Measurements from ENCODE around the gene KCNJ9. TPM values are rescaled to one million over a fixed set of nuclear protein-coding genes. Genes with fewer than 3 reads are reported as not detected.

KCNJ9 gene
- total RNA-seq, 6 experiments from 2014 or later = not detected

DNA sequence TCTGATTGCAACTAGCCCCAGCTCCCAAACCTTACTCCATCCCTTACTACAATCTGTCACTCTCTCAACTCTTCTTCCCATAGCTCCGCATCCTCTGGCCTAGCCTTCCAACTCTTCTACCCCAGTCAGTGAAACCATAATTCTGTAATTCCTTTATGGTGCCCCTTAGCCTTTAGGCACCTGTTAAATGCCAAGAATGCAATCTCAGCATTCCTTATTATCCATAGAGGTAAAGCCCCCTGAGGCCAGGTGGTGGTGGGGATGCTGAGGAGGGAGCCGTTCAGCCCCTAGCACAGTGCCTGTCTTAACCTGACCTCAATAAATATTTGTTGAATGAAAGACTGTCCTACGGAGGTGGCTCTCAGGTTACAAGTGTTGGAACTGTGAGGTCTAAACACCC is 48.2 kb downstream of the KCNJ9 start:
- Mint-ChIP-seq H3K27me3 (ENCODE audit: insufficient read depth) (peaks cover 33% of the 10 kb centered on the region), H3K9me3 (no peaks in the 10 kb centered on the region), H3K4me1 (ENCODE audit: low read depth) (peaks cover 36% of the 10 kb centered on the region), H3K27ac (no peak overlapping the region), H3K4me3 (no peak overlapping the region), H3K36me3 (ENCODE audit: low read depth) (no peaks in the 10 kb centered on the region)
- no peak for DNase-seq
- TF ChIP-seq, protein P1, sequence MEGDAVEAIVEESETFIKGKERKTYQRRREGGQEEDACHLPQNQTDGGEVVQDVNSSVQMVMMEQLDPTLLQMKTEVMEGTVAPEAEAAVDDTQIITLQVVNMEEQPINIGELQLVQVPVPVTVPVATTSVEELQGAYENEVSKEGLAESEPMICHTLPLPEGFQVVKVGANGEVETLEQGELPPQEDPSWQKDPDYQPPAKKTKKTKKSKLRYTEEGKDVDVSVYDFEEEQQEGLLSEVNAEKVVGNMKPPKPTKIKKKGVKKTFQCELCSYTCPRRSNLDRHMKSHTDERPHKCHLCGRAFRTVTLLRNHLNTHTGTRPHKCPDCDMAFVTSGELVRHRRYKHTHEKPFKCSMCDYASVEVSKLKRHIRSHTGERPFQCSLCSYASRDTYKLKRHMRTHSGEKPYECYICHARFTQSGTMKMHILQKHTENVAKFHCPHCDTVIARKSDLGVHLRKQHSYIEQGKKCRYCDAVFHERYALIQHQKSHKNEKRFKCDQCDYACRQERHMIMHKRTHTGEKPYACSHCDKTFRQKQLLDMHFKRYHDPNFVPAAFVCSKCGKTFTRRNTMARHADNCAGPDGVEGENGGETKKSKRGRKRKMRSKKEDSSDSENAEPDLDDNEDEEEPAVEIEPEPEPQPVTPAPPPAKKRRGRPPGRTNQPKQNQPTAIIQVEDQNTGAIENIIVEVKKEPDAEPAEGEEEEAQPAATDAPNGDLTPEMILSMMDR (IDR thresholded peaks at IDR 0.05) = no peak

DNA sequence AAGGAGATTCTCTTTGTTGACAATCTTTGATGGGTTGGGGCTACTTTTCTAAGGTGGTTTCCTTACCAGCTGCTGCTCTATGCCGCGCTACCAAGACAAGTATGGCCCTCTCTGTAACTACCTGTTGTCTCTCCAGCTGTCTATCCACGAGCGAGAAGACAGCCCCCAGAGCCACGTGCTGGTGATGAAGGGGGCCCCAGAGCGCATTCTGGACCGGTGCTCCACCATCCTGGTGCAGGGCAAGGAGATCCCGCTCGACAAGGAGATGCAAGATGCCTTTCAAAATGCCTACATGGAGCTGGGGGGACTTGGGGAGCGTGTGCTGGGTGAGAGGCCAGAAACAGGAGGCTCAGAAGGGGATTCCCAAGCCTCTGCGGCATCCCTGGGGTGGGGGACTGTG is 48.6 kb downstream of the KCNJ9 start:
- no peaks in the 10 kb centered on the region for H3K9me3 Mint-ChIP-seq
- TF ChIP-seq, protein P1 (IDR thresholded peaks at IDR 0.05) = no peak

DNA sequence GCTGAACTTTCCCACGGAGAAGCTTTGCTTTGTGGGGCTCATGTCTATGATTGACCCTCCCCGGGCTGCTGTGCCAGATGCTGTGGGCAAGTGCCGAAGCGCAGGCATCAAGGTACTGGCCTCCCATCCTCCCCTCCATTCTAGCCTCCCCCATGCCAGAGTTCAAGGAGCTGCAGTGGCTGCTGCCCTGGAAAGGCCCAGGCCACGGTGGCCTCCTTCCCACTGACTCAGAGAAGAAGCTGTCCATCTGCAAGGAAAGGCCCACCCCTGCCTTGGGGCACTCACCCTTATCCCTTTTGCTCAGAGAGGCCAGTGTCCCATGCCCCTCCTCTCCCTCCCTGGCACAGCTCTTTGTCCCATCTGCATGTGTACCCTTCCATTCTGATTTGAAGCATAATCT is 49.1 kb downstream of the KCNJ9 start:
- H3K27ac Mint-ChIP-seq = no peak overlapping the region
- H3K36me3 Mint-ChIP-seq (ENCODE audit: low read depth) = no peaks in the 10 kb centered on the region
- TF ChIP-seq, protein P1 (IDR thresholded peaks at IDR 0.05) = no peak
- H3K27me3 Mint-ChIP-seq (ENCODE audit: insufficient read depth) = peaks cover 43% of the 10 kb centered on the region
- DNase-seq = no peak
- no peaks in the 10 kb centered on the region for H3K9me3 Mint-ChIP-seq
- peaks cover 27% of the 10 kb centered on the region for H3K4me1 Mint-ChIP-seq (ENCODE audit: low read depth)
- H3K4me3 Mint-ChIP-seq = no peak overlapping the region

More for the DNA sequence above, 48.6 kb downstream of the KCNJ9 start:
- H3K27me3 Mint-ChIP-seq (ENCODE audit: insufficient read depth) = peaks cover 38% of the 10 kb centered on the region
- H3K4me1 Mint-ChIP-seq (ENCODE audit: low read depth) = peaks cover 32% of the 10 kb centered on the region
- DNase-seq = no peak
- no peak overlapping the region for H3K27ac Mint-ChIP-seq
- H3K4me3 Mint-ChIP-seq = no peak overlapping the region
- H3K36me3 Mint-ChIP-seq (ENCODE audit: low read depth) = no peaks in the 10 kb centered on the region

DNA sequence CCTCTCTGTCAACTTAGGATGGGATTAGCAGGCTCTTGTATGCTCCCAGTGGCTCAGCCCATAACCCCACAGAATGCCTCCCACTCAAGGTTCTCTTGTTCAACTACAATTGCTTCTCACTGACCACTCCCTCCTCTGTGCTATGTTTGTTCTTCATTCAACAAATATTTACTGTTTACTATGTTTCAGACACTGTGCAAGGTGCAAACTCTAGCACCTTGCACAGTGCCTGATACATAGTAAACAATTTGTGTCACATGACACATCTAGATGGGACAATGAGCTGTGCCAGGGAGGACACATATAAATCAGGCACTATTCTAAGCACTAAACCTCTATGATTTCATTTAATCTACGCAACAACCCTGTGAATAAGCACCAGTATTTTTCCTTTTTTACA is 49.6 kb downstream of the KCNJ9 start:
- H3K36me3 Mint-ChIP-seq (ENCODE audit: low read depth) = no peaks in the 10 kb centered on the region
- TF ChIP-seq, protein P1 (IDR thresholded peaks at IDR 0.05) = no peak
- H3K4me1 Mint-ChIP-seq (ENCODE audit: low read depth) = peaks cover 22% of the 10 kb centered on the region
- H3K9me3 Mint-ChIP-seq = no peaks in the 10 kb centered on the region
- H3K4me3 Mint-ChIP-seq = no peak overlapping the region
- peaks cover 47% of the 10 kb centered on the region for H3K27me3 Mint-ChIP-seq (ENCODE audit: insufficient read depth)
- no peak overlapping the region for H3K27ac Mint-ChIP-seq
- no peak for DNase-seq

DNA sequence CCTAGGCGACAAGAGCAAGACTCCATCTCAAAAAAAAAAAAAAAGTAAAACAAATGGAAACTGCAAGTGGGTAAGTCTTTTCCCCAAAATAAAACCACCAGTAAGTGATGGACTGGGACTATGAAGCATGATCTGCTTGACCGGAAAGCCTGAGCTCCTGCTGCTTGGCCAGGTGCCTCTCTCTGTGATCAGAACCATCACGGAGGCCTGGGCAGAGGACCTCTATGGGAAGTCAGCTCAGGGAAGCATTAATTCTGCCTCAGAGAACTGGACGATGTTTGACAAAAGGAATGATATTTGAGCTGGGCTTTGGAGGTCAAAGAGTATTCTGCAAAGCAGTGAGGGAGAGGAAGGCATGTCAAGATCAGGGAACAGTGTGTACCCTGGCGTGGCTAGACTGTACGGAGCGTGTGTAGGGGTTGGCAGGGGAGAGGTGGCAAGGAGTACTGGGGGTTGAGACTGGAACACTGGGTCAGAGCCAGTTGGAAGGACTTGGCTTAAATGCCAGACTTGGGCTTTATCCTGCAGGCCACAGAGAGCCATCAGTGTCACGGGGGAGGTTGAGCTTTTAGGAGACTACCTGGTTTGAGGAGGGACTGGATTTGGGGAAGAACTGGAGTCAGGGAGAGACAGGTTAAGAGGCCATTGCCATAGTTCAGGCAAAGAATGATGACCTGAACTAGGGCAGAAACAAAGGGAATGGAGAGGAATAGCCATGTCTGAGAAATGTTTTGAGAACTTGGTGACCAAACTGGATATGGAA is 50.6 kb downstream of the KCNJ9 start:
- Mint-ChIP-seq H3K36me3 (ENCODE audit: low read depth) (no peaks in the 10 kb centered on the region), H3K27me3 (ENCODE audit: insufficient read depth) (peaks cover 52% of the 10 kb centered on the region), H3K27ac (no peak overlapping the region), H3K4me1 (ENCODE audit: low read depth) (peaks cover 16% of the 10 kb centered on the region), H3K4me3 (no peak overlapping the region), H3K9me3 (no peaks in the 10 kb centered on the region)
- TF ChIP-seq, protein P1 (IDR thresholded peaks at IDR 0.05) = no peak
- no peak for DNase-seq
